A549 (cell line): ENCODE measurements around the gene PTGFRN.

Source experiments
- EP300 ChIP-seq, 2 experiments: fragments of >200 bp; sonication (Bioruptor Twin); formaldehyde crosslinking; IDR thresholded peaks; 2 replicates in 1 of 2; 3 replicates in 1 of 2; pipeline ENCODE4 v1.6.1; 2016 to 2017
- NFE2L2 ChIP-seq: fragments of 150-350 bp; conservative IDR thresholded peaks from 2 replicates; pipeline ENCODE4 v1.6.1; 2014; ENCODE audit warnings: low read length
- RAD21 ChIP-seq, 2 experiments: fragments of >200 bp in 1 of 2; sonication (Bioruptor Twin) in 1 of 2; formaldehyde crosslinking in 1 of 2; IDR thresholded peaks in 1 of 2; conservative IDR thresholded peaks in 1 of 2; 2 replicates in 1 of 2; 3 replicates in 1 of 2; pipeline ENCODE4 v1.6.1; 2012 to 2018; ENCODE audit warnings: inconsistent platforms in 1 of 2
- RFX5 ChIP-seq: fragments of 450-650 bp; IDR thresholded peaks from 2 replicates; pipeline ENCODE4 v1.7.1; 2014; ENCODE audit warnings: antibody characterized with exemption, mild to moderate bottlenecking, moderate library complexity
- SMC3 ChIP-seq: fragments of >200 bp; sonication (Bioruptor Twin); formaldehyde crosslinking; IDR thresholded peaks from 3 replicates; pipeline ENCODE4 v1.6.1; 2018; ENCODE audit warnings: inconsistent platforms
- SREBF2 ChIP-seq: fragments of 450-650 bp; IDR thresholded peaks from 2 replicates; pipeline ENCODE4 v1.6.1; 2014; ENCODE audit warnings: mild to moderate bottlenecking, moderate library complexity
- TF ChIP-seq, protein P1 (sequence below): fragments of >200 bp; sonication (Bioruptor Twin); formaldehyde crosslinking; IDR thresholded peaks from 3 replicates; pipeline ENCODE4 v1.5.1; 2016
- TF ChIP-seq, protein P2 (sequence below): IDR thresholded peaks from 2 replicates; pipeline ENCODE4 v1.6.1; 2012
- TF ChIP-seq, protein P3 (sequence below): fragments of 450-650 bp; IDR thresholded peaks from 2 replicates; pipeline ENCODE4 v1.6.1; 2014; ENCODE audit warnings: antibody characterized with exemption

DNA sequence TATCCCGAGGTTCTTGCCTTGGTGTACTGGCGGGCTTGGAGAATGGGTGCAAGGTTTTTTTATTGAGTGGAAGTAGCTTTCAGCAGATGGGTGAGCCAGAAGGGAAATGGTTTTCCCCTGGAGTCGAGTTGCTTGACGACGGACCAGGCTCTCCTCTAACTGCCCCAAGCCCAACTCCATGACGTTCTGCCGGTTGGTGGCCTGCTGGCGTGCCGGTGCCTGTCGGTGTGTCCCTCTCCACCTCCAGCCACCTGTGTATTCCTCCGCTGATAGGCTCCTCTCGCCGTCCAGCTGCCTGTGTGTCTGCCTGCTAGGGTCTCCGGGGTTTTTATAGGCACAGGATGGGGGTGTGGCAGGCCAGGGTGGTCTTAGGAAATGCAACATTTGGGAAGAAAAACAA, 34.3 kb upstream of the PTGFRN start:
- TF ChIP-seq RAD21 (conservative IDR thresholded peaks at IDR 0.05 in 1 of 2, IDR thresholded peaks at IDR 0.05 in 1 of 2), result no peak
- no peak for TF ChIP-seq SREBF2
- TF ChIP-seq EP300 (IDR thresholded peaks at IDR 0.05), result no peak
- TF ChIP-seq, protein P1, sequence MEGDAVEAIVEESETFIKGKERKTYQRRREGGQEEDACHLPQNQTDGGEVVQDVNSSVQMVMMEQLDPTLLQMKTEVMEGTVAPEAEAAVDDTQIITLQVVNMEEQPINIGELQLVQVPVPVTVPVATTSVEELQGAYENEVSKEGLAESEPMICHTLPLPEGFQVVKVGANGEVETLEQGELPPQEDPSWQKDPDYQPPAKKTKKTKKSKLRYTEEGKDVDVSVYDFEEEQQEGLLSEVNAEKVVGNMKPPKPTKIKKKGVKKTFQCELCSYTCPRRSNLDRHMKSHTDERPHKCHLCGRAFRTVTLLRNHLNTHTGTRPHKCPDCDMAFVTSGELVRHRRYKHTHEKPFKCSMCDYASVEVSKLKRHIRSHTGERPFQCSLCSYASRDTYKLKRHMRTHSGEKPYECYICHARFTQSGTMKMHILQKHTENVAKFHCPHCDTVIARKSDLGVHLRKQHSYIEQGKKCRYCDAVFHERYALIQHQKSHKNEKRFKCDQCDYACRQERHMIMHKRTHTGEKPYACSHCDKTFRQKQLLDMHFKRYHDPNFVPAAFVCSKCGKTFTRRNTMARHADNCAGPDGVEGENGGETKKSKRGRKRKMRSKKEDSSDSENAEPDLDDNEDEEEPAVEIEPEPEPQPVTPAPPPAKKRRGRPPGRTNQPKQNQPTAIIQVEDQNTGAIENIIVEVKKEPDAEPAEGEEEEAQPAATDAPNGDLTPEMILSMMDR, result no peak
- TF ChIP-seq, protein P2, sequence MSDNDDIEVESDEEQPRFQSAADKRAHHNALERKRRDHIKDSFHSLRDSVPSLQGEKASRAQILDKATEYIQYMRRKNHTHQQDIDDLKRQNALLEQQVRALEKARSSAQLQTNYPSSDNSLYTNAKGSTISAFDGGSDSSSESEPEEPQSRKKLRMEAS, result no peak
- TF ChIP-seq, protein P3, sequence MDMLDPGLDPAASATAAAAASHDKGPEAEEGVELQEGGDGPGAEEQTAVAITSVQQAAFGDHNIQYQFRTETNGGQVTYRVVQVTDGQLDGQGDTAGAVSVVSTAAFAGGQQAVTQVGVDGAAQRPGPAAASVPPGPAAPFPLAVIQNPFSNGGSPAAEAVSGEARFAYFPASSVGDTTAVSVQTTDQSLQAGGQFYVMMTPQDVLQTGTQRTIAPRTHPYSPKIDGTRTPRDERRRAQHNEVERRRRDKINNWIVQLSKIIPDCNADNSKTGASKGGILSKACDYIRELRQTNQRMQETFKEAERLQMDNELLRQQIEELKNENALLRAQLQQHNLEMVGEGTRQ, result no peak
- TF ChIP-seq RFX5, result no peak
- no peak for TF ChIP-seq SMC3
- no peak for TF ChIP-seq NFE2L2
